GM21619 (cell line): ENCODE results near the gene MIF4GD.
"Not testable (repeated sequence)": the region's sequence is repeated elsewhere in the genome, so short reads cannot be mapped to it uniquely, and the experiment has no call there.

ENCODE experiments used
- ATAC-seq: cut with Tn5 transposase; IDR thresholded peaks from one replicate; pipeline ENCODE4 v1.9.1; 2021; ENCODE audit not compliant: unreplicated experiment

MIF4GD gene, protein sequence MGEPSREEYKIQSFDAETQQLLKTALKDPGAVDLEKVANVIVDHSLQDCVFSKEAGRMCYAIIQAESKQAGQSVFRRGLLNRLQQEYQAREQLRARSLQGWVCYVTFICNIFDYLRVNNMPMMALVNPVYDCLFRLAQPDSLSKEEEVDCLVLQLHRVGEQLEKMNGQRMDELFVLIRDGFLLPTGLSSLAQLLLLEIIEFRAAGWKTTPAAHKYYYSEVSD

DNA sequence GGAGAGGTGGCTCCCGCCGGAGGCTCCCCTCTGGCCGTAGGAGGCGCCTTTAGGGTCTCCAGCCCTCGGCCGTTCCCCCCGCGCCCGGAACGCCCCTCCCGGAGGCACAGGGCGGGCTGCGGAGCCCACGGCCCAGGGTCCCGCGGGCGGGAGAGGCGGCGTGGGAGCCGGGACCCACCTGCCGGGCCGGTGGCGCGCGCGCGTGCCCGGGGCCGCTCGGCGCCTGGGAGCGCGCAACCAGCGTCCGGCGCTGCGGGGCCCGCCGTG lies at the start of gene MIF4GD:
TSS of gene MIF4GD (minus strand) at position 266 of the 267 bp plus-strand sequence. CDS start 1,036 bp downstream, outside the sequence.
- ATAC-seq, result no peak

DNA sequence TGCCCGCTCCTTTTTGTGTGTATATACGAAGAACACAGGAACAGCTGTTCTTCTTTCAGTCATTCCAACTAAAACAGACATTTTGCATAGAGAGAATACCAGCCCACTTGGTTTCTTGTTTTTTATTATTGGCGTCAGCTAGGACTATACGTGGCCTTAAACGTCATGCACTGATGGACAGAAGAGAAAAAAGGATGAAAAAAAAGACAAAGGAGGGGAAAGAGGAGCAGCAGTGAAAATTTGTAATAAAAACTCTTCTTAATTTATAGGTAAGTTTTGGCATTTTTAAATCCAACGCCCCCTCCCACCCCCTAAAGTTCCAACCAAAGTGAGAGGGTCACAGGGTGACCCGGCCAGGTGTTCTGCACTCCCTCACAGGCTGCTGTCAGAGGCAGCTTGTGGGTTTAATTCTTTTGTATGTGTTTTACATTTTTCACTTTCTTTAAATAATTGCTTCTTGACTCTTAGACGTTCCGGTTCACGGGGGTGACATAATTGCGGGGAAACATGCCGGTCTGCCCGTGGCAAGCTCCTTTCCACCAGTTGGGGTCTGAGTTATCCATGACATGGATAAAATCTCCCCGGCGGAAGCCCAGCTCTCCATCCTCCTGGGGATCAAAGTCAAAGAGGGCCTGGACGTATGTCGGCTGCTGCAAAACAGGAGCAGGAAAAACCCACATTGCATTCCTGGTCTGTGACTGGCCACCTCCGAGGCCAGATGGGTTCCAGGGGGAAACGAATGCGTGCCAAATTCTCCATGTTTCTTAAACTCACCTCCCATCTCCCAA lies 49.1 kb upstream of the MIF4GD start:
- ATAC-seq, result no peak

DNA sequence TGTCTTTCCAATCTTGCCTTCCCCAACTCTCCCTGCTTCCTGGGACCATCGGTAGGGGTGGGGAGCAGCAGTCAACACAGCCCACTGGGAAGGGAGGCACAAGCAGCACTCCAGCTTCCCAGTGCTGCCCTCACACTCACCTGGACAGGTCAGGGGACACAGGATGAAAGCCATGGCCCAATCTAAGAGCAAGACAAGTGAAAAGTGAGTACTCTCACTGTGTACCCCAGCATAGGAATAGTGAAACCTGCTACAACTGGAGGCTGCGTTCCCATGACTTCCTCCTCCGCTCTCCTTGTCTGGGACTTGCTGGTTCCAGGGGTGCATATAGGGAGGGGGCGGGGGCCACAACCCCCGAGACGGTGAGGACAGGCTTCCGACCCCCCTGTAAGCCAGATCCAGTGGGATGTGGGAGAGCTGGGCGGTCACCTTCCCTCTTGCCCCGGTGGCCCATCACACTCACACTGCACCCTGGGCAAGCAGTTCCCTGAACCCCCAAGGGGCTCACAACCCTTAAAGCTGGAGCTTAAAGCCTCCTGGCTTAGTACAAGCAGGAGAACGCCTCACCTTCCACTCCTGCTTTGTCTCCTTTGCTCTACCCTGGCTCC lies 47.7 kb upstream of the MIF4GD start:
- no peak for ATAC-seq

DNA sequence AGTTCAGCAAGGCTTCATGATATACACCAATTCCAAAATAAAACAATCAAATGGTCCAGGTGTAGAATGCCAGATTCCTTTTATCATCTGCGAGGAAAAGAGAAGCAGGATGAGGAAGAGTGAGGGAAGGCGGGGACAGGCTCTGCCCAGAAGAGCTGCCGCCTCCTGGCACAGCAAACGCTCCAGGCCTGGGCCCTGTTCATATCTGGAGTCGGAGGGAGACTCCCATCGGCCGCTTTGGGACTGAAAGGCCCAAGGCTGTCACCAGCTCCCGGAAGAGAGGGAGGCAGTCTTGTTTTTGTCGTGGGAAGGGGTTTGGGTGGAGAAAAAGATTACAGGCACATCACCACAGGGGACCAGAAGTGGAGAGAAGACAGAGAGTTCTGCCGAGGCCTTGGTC lies 47.2 kb upstream of the MIF4GD start:
- ATAC-seq, result no peak

DNA sequence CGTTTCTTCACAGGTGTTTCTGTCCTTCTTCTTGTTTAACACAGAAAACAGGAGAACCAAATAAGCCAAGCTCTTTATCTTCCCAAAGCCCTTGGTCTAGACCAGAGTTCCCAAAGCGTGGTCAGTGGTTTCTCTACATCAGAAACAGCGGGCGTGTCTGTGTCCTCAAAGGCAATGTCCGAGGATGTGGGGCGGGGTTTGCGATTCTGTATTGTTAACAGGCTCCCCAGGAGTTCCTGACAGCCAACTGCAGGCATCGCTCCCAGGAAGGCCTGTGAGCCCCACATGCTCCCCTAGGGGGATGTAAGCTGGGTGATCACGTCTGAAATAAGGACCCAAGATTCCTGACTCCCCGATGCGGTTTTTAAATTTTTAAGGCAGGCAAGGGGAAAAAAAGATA lies 46.6 kb upstream of the MIF4GD start:
- no peak for ATAC-seq

DNA sequence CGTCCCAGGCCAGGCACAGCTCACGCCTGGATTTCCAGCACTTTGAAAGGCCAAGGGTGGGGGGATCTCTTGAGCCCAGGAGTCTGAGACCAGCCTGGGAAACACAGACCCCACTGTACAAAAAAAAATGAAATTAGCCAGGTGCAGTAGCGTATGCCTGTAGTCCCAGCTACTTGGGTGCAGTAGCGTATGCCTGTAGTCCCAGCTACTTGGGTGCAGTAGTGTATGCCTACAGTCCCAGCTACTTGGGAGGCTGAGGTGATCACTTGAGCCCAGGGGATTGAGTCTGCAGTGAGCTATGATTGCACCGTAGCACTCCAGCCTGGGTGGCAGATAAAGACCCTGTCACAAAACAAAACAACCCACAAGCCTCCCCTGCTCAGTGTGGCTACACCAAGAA lies 45.2 kb upstream of the MIF4GD start:
- ATAC-seq, result no peak

DNA sequence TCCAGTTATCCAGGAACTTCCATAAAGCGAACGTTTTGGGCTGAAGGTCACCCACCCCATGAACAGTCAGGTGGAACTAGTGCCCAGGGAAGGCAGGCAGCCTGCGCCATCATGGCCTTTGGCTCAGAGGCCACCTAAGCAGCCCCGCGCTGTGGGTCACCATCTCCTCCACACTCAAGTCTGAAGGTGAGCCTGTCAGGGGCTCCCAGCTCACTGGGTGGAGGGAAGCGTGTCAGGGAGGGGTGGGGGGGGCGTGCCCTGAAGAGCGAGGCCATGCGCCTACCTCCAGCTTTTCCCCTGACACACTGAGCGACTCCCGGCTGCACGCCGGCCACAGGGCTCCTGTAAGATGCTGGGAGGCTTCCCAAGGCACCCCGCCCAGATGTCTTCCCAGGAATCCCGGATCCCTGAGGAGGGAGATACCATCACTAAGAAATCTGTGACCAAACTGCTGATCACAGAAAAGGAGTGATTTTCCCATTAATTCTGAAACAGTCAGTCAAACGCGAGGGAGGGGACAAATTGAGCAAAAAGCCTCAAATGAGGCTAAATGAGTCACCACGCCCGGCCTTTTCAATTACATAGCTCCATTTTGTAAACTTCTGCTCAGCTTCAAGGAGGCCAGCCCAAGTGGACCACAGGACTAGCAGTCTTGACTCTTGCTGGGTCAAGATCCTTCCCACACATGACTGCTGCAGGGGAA lies 44.7 kb upstream of the MIF4GD start:
- ATAC-seq, result no peak

DNA sequence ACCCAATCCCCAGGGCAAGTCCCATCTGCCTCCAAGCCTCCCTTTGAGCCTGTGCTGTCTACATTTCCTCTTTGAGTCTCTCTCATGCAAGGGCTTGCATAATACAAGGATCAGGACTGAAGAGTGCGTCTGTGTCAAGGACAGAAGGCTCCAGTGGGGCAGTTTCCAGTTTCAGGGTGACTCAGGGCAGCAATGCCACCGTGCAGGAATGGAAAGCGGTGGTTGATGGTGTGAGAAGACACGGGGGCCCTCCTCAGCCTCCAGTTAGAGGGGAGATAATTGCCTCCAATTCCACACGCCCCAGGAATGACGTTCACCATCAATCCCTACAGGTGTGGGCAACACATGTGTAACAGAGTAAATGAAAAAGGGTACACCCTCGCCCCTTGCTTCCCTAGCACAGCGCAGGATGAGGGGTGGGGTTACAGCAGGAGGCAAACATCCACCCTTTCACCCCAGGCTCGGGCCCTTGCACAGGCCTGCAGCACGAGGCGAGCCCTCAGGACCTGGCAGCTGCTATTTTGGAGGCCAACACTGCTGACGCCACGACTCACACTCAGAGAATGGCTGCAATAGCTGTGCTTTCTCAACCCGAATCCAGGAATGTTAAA lies 43.0 kb upstream of the MIF4GD start:
- peak; percentile 46 for ATAC-seq

DNA sequence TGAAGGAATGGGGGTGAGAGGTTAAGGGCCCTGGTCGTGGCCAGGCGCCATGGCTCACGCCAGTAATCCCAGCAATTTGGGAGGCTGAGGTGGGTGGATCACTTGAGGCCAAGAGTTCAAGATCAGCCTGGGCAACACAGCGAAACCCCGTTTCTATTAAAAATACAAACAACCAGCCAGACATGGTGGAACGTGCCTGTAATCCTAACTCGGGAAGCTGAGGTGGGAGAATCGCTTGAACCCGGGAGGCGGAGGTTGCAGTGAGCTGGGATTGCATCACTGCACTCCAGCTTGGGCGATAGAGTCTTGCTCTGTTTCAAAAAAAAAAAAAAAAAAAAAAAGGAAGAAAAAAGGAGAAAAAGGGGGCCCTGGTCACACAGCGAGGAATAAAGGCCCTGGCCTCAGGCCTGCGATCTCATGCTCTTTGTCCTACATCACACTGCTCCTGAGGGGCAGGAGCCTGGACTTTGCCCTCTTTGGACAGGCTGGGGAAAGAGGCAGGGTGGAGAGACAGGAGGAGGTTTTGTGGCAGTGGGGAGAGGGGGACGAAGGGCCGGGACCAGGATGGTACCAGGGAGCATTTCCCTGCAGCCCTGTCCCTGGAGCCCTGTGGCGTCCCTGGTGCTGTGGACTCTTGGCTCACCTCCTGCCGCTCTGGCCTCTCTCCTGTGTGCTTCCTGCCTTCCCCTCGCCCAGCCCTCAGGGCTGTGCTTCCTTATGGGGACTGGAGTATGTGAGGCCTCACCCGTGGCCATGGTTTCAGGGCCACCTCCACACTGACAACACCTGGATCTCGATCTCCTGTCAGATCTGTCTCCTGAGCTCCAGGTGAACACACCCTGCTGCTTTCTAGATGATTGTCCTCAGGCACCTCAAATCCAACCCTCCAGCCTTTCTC lies 38.0 kb upstream of the MIF4GD start:
- ATAC-seq, result no peak

DNA sequence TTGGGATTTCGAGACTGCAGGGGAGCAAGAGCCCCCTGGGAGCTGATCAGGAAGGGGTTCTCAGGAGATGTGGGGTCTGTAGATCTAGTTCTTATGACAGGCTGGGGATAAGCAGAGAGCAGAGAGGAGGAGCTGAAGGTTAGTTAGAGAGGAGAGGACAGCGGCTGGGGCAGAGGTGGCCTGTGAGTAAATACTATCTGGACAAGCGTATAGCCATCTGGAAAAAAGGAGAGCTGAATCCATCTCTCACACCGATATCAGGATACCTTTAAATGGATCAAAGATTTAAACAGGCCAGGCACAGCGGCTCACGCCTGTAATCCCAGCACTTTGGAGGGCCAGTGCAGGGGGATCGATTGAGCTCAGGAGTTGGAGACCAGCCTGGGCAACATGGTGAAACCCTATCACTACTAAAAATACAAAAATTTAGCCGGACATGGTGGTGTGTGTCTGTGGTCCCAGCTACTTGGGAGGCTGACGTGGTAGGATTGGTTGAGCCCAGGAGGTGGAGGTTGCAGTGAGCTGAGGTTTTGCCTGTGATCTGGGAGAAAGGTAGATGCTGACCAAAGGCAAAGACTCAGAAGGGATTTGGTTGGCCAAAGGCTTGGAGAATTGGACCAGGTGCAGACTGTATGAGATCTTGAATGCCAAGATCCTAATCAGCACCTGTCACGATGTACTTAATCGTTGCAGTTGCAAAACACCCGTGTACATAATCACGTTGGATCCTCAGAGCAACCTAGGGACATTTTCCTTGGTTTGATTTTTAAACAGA lies 37.1 kb upstream of the MIF4GD start:
- no peak for ATAC-seq

DNA sequence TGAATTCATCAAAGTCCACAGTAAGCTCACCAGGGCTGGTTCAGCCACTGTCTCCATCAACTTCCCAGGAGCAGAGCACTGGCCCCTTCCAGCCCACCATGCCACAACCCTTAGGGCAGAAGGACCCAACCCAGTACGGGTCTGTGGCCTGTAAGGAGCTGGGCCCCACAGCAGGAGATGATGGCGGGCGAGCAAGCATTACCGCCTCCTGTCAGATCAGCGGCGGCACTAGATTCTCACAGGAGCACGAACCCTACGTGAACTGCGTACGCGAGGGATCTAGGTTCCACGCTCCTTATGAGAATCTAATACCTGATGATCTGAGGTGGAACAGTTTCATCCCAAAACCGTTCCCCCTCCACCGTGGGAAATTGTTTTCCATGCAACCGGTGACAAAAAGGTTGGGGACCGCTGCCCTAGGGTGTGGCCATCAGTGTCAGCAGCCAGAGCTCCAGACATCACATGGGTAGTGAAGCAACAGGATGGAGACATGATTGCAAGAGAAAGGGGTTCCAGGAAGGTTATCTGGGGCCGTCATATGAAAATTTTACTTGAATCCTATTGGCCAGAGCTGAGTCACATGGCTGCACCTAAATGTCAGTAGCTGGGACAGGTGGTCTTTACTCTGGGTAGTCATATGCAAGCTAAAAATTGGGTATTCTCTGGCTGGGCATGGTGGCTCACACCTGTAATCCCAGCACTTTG lies 30.6 kb upstream of the MIF4GD start:
- no peak for ATAC-seq

DNA sequence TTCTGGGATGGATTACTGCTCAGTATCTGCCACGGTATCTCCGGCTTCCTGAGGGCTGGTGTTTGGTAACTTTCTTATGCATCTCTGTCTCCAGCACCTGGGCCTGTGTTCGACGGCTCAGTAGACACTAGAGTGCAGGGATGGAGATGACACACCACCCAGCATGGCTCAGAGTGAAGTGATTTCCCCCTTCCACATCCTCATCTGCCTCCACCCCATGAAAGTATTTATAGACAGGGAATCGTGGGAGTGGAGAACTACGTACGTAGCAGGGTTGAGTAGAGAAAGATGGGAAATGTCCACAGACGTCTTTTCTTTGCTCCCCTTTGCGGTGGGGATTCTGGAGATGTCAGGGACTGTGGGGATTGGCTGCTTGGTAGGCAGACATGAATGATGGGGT lies 30.0 kb upstream of the MIF4GD start:
- ATAC-seq, result no peak

DNA sequence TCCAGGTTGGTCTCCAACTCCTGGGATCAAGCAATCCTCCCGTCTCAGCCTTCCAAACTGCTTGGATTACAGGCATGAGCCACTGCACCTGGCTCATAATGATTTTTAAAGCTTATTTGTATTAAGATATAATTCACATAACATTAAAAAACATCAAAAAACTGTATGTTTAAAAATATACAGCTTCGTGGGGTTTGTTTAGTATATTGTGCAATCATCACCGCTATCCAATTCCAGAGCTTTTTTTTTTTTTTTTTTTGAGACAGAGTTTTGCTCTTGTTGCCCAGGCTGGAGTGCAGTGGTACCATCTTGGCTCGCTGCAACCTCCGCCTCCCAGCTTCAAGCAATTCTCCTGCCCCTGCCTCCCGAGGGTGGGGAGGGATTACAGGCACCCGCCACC lies 29.2 kb upstream of the MIF4GD start:
- no peak for ATAC-seq

DNA sequence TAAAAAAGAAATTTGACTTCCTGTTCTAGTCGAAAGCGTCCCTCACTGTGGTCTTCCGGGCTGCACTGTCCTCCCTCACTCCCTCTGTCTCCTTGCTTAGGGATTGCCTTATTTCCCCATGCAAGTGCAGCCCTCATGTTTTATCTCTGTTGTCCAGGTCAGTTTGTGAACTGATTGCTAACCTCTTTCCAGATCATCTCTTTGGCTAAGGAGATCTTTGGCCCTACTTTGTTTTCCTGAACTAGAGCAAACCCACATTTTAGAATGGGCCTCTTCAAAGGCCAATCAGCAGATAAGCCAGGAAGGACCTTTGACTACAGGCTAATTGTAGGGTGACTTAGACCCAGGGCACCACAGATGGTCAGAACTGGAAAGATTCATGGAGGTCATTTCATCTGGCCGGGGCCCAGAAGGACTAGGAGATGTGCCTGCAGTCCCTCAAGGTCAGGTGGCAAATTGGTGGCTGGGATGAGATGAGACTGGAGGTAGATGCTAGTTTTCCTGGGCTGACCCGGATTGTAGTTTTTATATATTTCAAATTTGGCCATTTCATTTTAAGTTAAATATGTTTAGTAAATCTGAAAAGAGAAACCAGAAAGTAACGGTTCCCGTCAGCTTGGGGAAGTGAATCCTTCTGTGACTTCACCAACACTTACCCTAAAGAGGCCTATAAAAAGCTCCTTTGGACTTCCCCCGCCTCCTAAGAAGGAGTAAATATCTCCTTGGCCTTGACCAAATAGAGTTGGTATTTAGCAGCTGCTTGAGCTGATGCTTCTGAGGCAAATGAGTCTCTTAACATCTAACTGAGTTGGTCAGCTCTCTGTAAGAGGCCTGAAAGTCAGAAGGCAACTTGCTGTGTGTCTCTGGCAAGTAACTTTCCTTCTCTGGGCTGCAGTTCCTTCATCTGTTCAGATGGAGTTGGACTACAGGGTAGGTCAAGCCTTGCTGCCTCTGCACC lies 24.4 kb upstream of the MIF4GD start:
- ATAC-seq, result peak; percentile 58

DNA sequence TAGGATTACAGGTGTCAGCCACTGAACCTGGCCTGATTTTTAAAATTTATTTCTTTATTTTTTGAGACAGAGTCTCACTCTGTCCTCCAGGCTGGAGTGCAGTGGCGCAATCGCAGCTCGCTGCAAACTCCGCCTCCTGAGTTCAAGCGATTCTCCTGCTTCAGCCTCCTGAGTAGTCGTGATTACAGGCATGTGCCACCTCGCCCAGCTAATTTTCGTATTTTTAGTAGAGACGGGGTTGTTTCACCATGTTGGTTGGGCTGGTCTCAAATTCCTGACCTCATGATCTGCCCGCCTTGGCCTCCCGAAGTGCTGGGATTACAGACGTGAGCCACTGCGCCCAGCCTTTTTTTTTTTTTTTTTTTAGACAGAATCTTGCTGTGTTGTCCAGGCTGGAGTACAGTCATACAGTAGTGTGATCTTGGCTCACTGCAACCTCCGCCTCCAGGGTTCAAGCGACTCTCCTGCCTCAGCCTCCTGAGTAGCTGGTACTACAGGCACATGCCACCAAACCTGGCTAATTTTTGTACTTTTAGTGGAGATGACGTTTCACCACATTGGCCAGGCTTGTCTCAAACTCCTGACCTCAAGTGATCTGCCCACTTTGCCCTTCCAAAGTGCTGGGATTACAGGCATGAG lies 21.9 kb upstream of the MIF4GD start:
- not testable (repeated sequence) for ATAC-seq

DNA sequence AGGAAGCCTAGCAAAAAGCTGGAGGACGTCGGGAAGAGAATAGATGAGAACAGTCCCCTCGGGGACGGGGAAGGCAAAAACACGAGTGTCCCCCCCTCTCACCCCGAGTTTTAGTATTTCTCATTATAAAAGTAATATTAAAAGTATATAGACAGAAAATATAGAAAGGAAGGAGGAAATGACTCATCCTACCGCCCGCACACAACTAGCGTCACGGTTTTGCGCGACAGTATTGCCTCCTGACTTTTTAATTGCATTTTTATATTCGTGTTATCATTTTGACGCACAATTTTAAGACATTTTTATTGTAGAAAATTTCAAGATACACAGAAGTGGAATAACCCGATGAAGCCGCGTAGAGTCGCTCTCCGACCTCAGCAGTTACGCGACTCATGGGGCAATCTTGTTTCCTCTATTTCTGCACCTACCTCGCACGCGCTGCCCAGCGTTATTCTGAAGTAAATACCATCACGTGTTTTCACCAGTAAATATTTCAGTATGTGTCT lies 18.9 kb upstream of the MIF4GD start:
- ATAC-seq, result peak; percentile 24

DNA sequence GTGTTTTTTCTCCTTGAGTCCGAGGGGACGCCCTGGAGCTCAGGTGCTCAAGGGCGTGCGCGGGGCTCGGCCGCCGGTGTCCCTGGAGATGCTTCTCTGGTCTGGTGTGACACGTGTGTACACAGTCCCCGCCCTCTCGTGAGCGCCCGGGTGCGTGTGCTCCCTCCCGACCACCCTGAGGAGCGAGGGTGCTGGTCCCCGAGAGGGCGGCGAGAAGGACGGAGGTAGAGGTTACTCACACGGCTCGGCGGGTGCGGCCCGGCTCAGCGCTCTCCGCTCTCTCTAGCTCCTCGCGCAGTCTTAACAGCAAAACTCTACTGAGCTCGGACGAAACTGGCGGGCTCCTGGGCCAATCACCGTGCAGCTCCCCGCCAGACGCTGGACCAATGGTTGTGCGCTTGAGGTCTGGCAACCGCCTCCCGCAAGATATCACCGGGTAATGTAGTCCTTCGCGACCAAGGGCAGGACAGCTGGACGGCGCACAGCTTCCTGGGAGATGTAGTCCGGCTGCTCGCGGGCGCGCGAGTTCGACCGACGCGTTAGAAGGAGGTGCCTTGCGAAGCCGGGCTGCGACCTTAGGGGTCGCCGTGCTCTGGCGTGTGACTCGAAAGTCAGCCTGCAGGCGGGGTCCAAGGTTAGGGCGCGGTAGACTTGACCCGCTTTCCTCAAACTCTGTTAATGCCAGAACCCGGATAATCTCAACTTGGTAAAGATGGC lies 18.2 kb upstream of the MIF4GD start, which contains the start of gene SLC25A19:
TSS of gene SLC25A19 (minus strand) at position 319 of the 717 bp plus-strand sequence. CDS start 2,669 bp downstream, outside the sequence.
- ATAC-seq, result peak; percentile 88
